Activated CD8-positive, alpha-beta memory T cell treated with anti-CD3 and anti-CD28 coated beads, Interleukin-2, amount 50 U/mL, for 24 hours (primary cell): ENCODE data around the gene ABCC12.
"Not testable (repeated sequence)": the region's sequence is repeated elsewhere in the genome, so short reads cannot be mapped to it uniquely, and the experiment has no call there.

Experiments
- DNase-seq: peaks from one replicate; pipeline ENCODE4 v3.0.0-alpha.2; 2020; ENCODE audit errors: extremely low read depth

The ABCC12 gene

GRCh38 chr16:48155926-48156789 is at the start of gene ABCC12:
ABCC12 (minus strand) TSS chr16:48155993; CDS start chr16:48146424, 9,569 bp downstream.
- no peak for DNase-seq

- DNase-seq: no peak
These were observed 49.0 kb upstream of the ABCC12 start for GRCh38 chr16:48204825-48205151.

GRCh38 chr16:48203974-48204824 is 48.4 kb upstream of the ABCC12 start:
- no peak for DNase-seq

- DNase-seq: no peak
These were observed 45.9 kb upstream of the ABCC12 start for GRCh38 chr16:48201515-48202201.

GRCh38 chr16:48197294-48197693 is 41.5 kb upstream of the ABCC12 start:
- no peak for DNase-seq

GRCh38 chr16:48194828-48195556 is 39.2 kb upstream of the ABCC12 start:
- no peak for DNase-seq

GRCh38 chr16:48193846-48194245 is 38.1 kb upstream of the ABCC12 start:
- no peak for DNase-seq

- DNase-seq: no peak
These were observed 32.8 kb upstream of the ABCC12 start for GRCh38 chr16:48188449-48189102.

- no peak for DNase-seq
These were observed 32.0 kb upstream of the ABCC12 start for GRCh38 chr16:48187779-48188178.

GRCh38 chr16:48184681-48185080 is 28.9 kb upstream of the ABCC12 start:
- no peak for DNase-seq

- DNase-seq: no peak
These were observed 27.3 kb upstream of the ABCC12 start for GRCh38 chr16:48182979-48183537.

GRCh38 chr16:48181746-48182520 is 26.1 kb upstream of the ABCC12 start:
- DNase-seq: not testable (repeated sequence)

GRCh38 chr16:48180868-48181480 is 25.2 kb upstream of the ABCC12 start:
- no peak for DNase-seq

- DNase-seq: no peak
These were observed 21.0 kb upstream of the ABCC12 start for GRCh38 chr16:48176635-48177408.

GRCh38 chr16:48173889-48174288 is 18.1 kb upstream of the ABCC12 start:
- no peak for DNase-seq

- DNase-seq: no peak
These were observed 16.9 kb upstream of the ABCC12 start for GRCh38 chr16:48172682-48173081.

GRCh38 chr16:48169896-48170295 is 14.1 kb upstream of the ABCC12 start:
- DNase-seq: no peak

- DNase-seq: no peak
These were observed 12.3 kb upstream of the ABCC12 start for GRCh38 chr16:48168075-48168474.

GRCh38 chr16:48166617-48167016 is 10.8 kb upstream of the ABCC12 start:
- DNase-seq: not testable (repeated sequence)
